B cell (primary cell): ENCODE measurements around the gene TCN2. TPM values are rescaled to one million over a fixed set of nuclear protein-coding genes. Genes with fewer than 3 reads are reported as not detected.

Experiments used
- ATAC-seq: fragments of 200-7000 bp; cut with Tn5 transposase; one replicate; pipeline ENCODE4 v1.10.0; 2021; ENCODE audit warnings: low read depth, mild to moderate bottlenecking, moderate number of reproducible peaks, moderate library complexity
- CTCF ChIA-PET: fragments of 350-600 bp; sonication (Branson Sonifier 250); formaldehyde crosslinking; loops from one replicate; lab custom pipeline; 2021; ENCODE audit warnings: antibody characterized with exemption, inconsistent platforms; lab: Charles Lee
- POLR2A ChIA-PET: fragments of 350-600 bp; sonication (Branson Sonifier 250); formaldehyde crosslinking; loops from one replicate; lab custom pipeline; 2021; ENCODE audit warnings: antibody characterized with exemption; lab: Charles Lee
- DNase-seq: peaks from one replicate; pipeline ENCODE4 v3.0.0; 2013
- H2AFZ ChIP-seq: 2 replicates; pipeline ENCODE4 v1.6.1; 2012; ENCODE audit warnings: mild to moderate bottlenecking, low read depth, low read length; ENCODE audit not compliant: insufficient read depth, poor library complexity, severe bottlenecking
- H3K27ac ChIP-seq, 2 donors: 1 replicate in 1 of 2; 2 replicates in 1 of 2; pipeline ENCODE4 v1.5.1; 2012 to 2013; ENCODE audit warnings: low read length in 2 of 2, mild to moderate bottlenecking in 2 of 2, moderate library complexity in 1 of 2
- H3K27me3 ChIP-seq, 4 experiments: fragments of 200-600 bp in 1 of 4; sonication (generic) in 1 of 4; replicated peaks in 1 of 4; 1 replicate in 2 of 4; 2 replicates in 2 of 4; pipeline versions ENCODE4 v1.6.1 to v1.7.0; 2013 to 2016; ENCODE audit warnings: low read length in 3 of 4, mild to moderate bottlenecking in 2 of 4, mixed read lengths in 1 of 4, moderate library complexity in 1 of 4; ENCODE audit not compliant: insufficient read depth in 4 of 4, control insufficient read depth in 3 of 4; ENCODE audit errors: control extremely low read depth in 1 of 4
- H3K36me3 ChIP-seq, 2 experiments: replicated peaks in 1 of 2; 1 replicate in 1 of 2; 2 replicates in 1 of 2; pipeline versions ENCODE4 v1.6.1 to v1.7.1; 2013; ENCODE audit warnings: low read length in 1 of 2; ENCODE audit not compliant: insufficient read depth in 2 of 2, control insufficient read depth in 1 of 2; ENCODE audit errors: control extremely low read depth in 1 of 2, extremely low read depth in 1 of 2
- H3K4me1 ChIP-seq, 2 donors: fragments of 200-600 bp in 1 of 2; sonication (generic) in 1 of 2; 1 replicate in 1 of 2; 2 replicates in 1 of 2; pipeline versions ENCODE4 v1.5.1 to v1.6.1; 2013 to 2017; ENCODE audit warnings: low read length in 2 of 2; ENCODE audit not compliant: control insufficient read depth in 2 of 2, insufficient read depth in 2 of 2
- H3K4me2 ChIP-seq: replicated peaks from 2 replicates; pipeline ENCODE3; 2012; ENCODE audit warnings: mild to moderate bottlenecking, low read depth, low read length; ENCODE audit not compliant: poor library complexity, severe bottlenecking
- H3K4me3 ChIP-seq, 5 experiments: fragments of 200-600 bp in 1 of 5; sonication (generic) in 1 of 5; 1 replicate in 3 of 5; 2 replicates in 2 of 5; pipeline versions ENCODE4 v1.5.1 to v1.7.0; 2011 to 2016; ENCODE audit warnings: low read length in 4 of 5, mild to moderate bottlenecking in 4 of 5, low read depth in 2 of 5, control low read depth in 1 of 5, moderate library complexity in 1 of 5; ENCODE audit not compliant: insufficient read depth in 1 of 5; ENCODE audit errors: control extremely low read depth in 1 of 5, extremely low read depth in 1 of 5
- H3K79me2 ChIP-seq: fragments of 200-600 bp; sonication (generic); one replicate; pipeline ENCODE4 v1.6.0; 2016; ENCODE audit warnings: low read length; ENCODE audit not compliant: control insufficient read depth, insufficient read depth
- H3K9ac ChIP-seq: fragments of 200-600 bp; sonication (generic); 2 replicates; pipeline ENCODE4 v1.6.1; 2017; ENCODE audit warnings: mild to moderate bottlenecking, low read length, moderate library complexity
- H3K9me3 ChIP-seq, 3 donors: one replicate each; pipeline versions ENCODE4 v1.6.1 to v1.7.1; 2013; ENCODE audit warnings: low read length in 2 of 3; ENCODE audit not compliant: control insufficient read depth in 2 of 3, insufficient read depth in 1 of 3; ENCODE audit errors: control extremely low read depth in 1 of 3
- H4K20me1 ChIP-seq: 2 replicates; pipeline ENCODE4 v1.6.0; 2012; ENCODE audit warnings: mild to moderate bottlenecking, low read length; ENCODE audit not compliant: insufficient read depth, control insufficient read depth, poor library complexity, severe bottlenecking
- H3K27ac Mint-ChIP-seq: one replicate; pipeline ENCODE4 v1.8.0; 2021; ENCODE audit warnings: mixed read lengths
- H3K27me3 Mint-ChIP-seq: one replicate; pipeline ENCODE4 v1.8.0; 2021; ENCODE audit warnings: mixed read lengths
- H3K4me1 Mint-ChIP-seq: one replicate; pipeline ENCODE4 v1.8.0; 2021; ENCODE audit warnings: mixed read lengths
- H3K4me3 Mint-ChIP-seq: one replicate; pipeline ENCODE4 v1.8.0; 2021; ENCODE audit warnings: mixed read lengths
- H3K9me3 Mint-ChIP-seq: one replicate; pipeline ENCODE4 v1.8.0; 2022; ENCODE audit warnings: mixed read lengths; ENCODE audit not compliant: insufficient read depth
- CTCF ChIP-seq: fragments of 200-600 bp; IDR thresholded peaks from one replicate; pipeline ENCODE4 v1.8.0; 2022; ENCODE audit warnings: antibody characterized with exemption, mild to moderate bottlenecking
- EZH2 ChIP-seq: IDR thresholded peaks from 2 replicates; pipeline ENCODE4 v1.6.1; 2012; ENCODE audit warnings: borderline replicate concordance, low read depth, mild to moderate bottlenecking, moderate library complexity, low read length; ENCODE audit not compliant: insufficient read depth, poor library complexity, severe bottlenecking
- WGBS: methylation state at CpG from one replicate; pipeline ENCODE4 v1.1.5; 2013; ENCODE audit warnings: missing lambda C conversion rate; ENCODE audit not compliant: insufficient coverage; 5-methylcytosine and 5-hydroxymethylcytosine counted together
- intact Hi-C: fragments of 100-400 bp; cut with micrococcal nuclease; formaldehyde crosslinking; loops from one replicate; pipeline ENCODE4 v1.10.0; 2022
- polyA plus RNA-seq: library from polyadenylated mRNA; depleted of rRNA; stranded (reverse); fragments of >200 nt; gene quantifications from 2 replicates; pipeline ENCODE4 v1.2.3, GENCODE V29; 2012
- total RNA-seq, 2 donors: library from RNA; stranded (reverse); fragments of 120-200 nt in 1 of 2; gene quantifications; 1 replicate in 1 of 2; 2 replicates in 1 of 2; pipeline versions ENCODE4 v1.2.3 to v1.2.4, GENCODE V29; 2013 to 2022

The TCN2 gene
- total and polyA plus RNA-seq, 2 donors (not counting 1 experiment from before 2014, with no cell fraction given), result 0.37 to 0.40 TPM

- TF ChIP-seq EZH2 (no peak), CTCF (no peak)
- no peaks in the 10 kb centered on the region for H3K27me3 ChIP-seq
- H3K9ac ChIP-seq, result no peak overlapping the region
- intact Hi-C loops, result no loop called here
- 88% methylated on average over 1 of the region's 2 CpGs for WGBS
- H3K4me1 ChIP-seq, result peaks cover 0 to 7% of the 10 kb centered on the region in 2 donors
- H3K27me3 Mint-ChIP-seq, result no peaks in the 10 kb centered on the region
- H3K36me3 ChIP-seq, result no peaks in the 10 kb centered on the region
- H3K4me2 ChIP-seq, result no peak overlapping the region
- H3K27ac Mint-ChIP-seq, result no peak overlapping the region
- H2AFZ ChIP-seq, result no peak overlapping the region
- H4K20me1 ChIP-seq, result no peaks in the 10 kb centered on the region
- H3K79me2 ChIP-seq, result no peaks in the 10 kb centered on the region
- no peaks in the 10 kb centered on the region for H3K9me3 ChIP-seq
- ATAC-seq (no peak), DNase-seq (no peak)
- H3K4me3 ChIP-seq, result no peak overlapping the region
- no peak overlapping the region for H3K4me3 Mint-ChIP-seq
- H3K27ac ChIP-seq, result no peak overlapping the region
- CTCF ChIA-PET, result interaction anchor here (0.5 kb wide), 1 partner anchor 1613 kb away, joined by 3 read pairs; no protein-coding TSS in a partner anchor
- POLR2A ChIA-PET, result no interaction called here
- H3K4me1 Mint-ChIP-seq, result peaks cover 9% of the 10 kb centered on the region
- no peaks in the 10 kb centered on the region for H3K9me3 Mint-ChIP-seq
These were observed 45.9 kb downstream of the TCN2 start for GRCh38 chr22:30652852-30653251.

GRCh38 chr22:30654361-30654760 is 47.4 kb downstream of the TCN2 start:
- no peaks in the 10 kb centered on the region for H3K27me3 Mint-ChIP-seq
- Histone ChIP-seq H3K36me3 (no peaks in the 10 kb centered on the region), H3K79me2 (no peaks in the 10 kb centered on the region), H2AFZ (no peak overlapping the region), H3K27ac (no peak overlapping the region), H4K20me1 (no peaks in the 10 kb centered on the region), H3K9ac (no peak overlapping the region), H3K4me2 (no peak overlapping the region), H3K27me3 (no peaks in the 10 kb centered on the region), H3K4me3 (no peak overlapping the region), H3K9me3 (no peaks in the 10 kb centered on the region), H3K4me1 (peaks cover 0 to 4% of the 10 kb centered on the region in 2 donors)
- no peak overlapping the region for H3K4me3 Mint-ChIP-seq
- ATAC-seq (no peak), DNase-seq (no peak)
- intact Hi-C loops, result no loop called here
- 99% methylated on average over 9 of the region's 14 CpGs for WGBS
- H3K27ac Mint-ChIP-seq, result no peak overlapping the region
- ChIA-PET POLR2A (no interaction called here), CTCF (interaction anchor here (1.2 kb wide), 1 partner anchor 19 kb away, joined by 4 read pairs; the partner anchor contains the start of gene SLC35E4)
- H3K4me1 Mint-ChIP-seq, result peaks cover 4% of the 10 kb centered on the region
- TF ChIP-seq CTCF, result no peak
- TF ChIP-seq EZH2, result no peak
- H3K9me3 Mint-ChIP-seq, result no peaks in the 10 kb centered on the region
